ENCODE measurements around the gene SLC25A23.
"Not testable (repeated sequence)": the region's sequence is repeated elsewhere in the genome, so short reads cannot be mapped to it uniquely, and the experiment has no call there.

SLC25A23 gene

DNA sequence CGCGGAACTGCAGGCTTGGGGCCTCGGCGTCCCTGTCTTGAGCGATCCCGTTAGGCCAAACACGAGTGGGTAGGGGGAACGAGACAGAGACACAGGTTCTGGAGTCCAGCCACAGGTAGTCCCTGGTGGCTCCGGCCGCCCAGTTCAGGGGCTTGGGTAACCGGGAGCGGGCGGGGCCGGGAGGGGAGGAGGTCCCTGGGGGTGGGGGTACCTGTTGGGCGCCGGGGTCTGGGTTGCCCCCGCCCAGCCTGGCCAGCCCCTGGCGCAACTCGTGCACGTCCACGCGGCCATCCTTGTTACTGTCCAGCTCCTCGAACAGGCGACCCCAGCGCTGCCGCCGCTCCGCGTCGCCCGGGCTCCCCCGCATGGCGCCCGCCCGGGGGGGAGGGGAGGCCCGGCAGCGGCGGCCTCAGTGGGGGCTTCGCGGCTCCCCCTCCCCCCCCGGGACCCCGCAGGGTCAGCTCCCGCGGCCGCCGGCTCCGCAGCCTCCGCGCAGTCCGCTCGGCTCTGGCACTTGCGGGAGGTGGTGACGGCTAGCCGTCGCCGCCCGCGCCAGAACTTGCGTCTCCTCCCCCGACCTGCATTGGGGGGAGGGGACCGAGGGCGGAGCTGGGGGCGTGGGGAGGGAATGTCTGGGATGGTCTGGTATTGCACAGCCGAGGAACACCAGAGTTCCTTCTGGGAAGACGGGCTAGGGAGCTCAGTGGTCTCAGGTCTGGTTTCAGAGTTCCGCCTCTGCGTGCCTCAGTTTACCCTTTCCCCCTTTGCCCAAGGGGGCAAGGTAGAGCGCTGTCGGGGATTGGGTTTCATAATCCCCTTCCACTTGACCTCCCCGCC lies at the start of gene SLC25A23:
Gene SLC25A23 (minus strand): TSS at position 531 of the 837 bp plus-strand sequence. CDS start 164 bp downstream, at position 367.
- DNase-seq, result peak; percentile 55

DNA sequence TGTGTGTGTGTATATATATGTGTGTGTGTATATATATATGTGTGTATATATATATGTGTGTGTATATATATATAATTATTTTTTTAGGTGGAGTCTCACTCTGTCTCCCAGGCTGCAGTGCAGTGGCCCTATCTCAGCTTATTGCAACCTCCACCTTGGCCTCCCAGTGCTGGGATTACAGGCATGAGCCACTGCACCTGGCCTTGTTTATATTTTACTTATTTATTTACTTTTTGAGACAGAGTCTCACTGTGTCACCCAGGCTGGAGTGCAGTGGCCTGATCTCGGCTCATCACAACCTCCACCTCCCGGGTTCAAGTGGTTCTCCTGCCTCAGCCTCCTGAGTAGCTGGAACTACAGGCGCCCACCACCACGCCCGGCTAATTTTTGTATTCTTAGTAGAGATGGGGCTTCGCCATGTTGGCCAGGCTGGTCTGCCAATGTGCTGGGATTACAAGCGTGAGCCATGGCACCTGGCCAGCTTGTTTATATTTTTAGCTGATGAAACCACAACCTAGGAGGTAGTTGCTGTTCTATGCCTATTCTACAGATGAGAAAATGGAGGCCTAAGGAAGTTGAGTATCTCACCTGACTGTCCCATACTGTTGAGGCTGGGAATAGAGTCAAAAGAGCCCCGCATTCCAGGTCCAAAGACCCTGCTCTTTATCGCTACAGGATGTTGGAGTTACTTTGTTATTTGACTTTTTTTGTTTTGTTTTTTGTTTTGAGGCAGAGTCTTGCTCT lies 48.6 kb upstream of the SLC25A23 start:
- not testable (repeated sequence) for DNase-seq

DNA sequence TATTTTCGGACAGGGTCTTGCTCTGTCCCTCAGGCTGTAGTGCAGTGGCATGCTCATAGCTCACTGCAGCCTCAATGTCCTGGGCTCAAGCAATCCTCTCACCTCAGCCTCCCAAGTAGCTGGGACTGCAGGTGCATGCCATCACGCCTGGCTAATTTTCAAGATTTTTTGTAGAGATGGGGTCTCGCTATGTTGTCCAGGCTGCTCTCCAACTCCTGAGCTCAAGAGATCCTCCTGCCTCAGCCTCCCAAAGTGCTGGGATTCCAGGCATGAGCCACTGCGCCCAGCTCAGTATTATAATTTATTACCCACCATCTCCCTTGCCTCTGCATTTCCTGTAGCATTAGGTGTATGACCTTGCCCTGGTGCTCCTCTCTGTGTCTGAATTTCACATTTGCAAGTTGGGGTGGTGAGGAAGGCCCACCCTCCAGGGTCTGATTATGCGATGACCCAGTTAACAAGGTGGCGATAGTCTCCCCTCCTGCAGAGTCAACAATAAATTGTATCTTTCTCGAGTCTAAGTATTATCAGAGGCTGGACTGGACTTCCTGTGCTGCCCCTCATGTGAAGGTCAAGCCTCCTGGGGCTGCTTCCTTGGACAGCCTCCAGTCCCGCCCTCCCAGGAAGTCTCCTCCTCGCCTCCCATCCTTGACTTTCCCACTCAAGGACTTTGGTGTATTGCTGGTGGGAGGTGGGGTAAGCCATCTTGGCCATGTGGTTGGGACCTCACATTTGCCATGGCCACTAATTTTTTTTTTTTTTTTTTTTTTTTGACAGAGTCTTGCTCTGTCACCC lies 44.0 kb upstream of the SLC25A23 start:
- DNase-seq, result no peak

DNA sequence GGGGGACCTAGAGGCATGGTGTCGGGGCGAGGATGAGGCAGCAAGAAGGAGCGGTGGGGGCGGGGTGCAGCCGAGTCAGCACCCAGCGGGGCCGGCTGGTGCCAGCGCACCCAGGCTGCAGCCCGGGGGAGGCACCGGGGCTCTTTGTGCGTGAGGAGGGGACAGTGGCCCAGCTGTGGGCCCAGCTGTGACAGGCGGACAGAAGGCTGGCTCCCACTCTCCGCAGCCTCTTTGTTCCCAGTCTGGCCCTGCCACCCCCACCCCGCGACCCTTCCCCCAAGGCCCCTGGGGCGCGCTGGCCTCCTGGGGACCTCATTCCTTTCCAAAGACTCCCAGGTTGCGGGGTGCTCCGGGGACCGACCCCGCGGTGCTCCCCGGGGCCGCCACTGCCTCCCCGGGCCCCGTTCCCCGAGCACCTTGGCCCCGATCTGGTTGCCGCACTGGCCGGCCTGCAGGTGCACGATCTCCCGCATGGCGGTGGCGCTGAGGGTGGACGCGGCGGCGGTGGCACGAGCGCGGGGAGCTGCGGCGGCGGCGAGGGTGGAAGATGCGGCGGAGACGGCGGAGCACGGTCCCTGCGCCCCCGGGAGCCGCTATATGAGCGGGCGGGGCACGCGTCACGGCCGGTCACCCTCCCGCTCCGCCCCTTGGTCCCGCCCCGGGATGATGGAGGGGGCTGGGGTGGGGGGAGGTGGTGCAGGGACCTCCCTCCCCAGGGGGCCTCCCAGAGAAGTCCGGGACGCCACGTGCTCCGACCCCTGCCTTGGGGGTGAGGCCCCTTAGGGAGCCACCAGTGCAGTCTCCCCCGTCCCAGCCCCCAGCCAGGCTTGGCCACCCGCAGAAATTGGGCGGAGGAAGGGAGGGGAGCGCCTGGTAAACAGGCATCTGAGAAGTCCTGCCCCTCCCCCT lies 42.4 kb upstream of the SLC25A23 start, which contains the start of gene TUBB4A:
Gene TUBB4A (minus strand): TSS at position 570 of the 909 bp plus-strand sequence. CDS start 97 bp downstream, at position 473.
- DNase-seq, result no peak

DNA sequence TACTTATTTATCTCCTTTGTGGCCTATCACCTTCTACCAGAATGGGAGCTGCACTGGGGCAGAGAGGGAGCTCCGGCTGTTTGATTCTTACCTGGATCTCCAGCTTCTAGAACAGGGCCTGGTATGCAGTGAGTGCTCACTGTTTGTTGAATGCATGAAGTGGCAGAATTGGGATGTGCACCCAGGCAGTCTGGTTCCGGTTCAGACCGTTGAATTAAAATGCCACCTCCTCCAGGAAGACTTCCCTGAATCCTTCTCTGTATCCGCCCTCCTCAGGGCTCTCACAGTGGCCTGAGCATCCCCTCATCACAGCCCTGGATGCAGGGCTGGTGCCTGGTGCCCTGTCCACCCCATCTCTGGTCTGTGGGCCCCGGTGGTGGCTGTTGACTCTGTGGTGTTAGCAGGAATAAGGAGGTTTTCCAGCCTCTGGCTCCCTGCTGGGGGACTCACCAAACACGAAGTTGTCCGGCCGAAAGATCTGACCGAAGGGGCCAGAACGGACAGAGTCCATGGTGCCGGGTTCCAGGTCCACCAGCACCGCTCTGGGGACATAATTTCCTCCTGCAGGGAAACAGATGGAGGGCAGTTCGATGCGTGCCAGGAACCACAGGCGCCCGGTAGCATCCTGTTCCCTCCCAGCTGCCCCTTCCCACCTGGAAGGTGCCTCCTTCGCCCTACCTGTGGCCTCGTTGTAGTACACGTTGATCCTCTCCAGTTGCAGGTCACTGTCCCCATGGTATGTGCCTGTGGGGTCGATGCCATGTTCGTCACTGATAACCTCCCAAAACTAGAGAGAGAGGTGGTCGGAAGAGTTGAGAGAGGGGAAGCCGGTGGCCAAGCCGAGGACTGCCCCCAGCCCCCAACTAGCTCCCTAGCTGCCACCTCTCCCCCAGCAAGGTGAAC lies 41.5 kb upstream of the SLC25A23 start:
- DNase-seq, result no peak

DNA sequence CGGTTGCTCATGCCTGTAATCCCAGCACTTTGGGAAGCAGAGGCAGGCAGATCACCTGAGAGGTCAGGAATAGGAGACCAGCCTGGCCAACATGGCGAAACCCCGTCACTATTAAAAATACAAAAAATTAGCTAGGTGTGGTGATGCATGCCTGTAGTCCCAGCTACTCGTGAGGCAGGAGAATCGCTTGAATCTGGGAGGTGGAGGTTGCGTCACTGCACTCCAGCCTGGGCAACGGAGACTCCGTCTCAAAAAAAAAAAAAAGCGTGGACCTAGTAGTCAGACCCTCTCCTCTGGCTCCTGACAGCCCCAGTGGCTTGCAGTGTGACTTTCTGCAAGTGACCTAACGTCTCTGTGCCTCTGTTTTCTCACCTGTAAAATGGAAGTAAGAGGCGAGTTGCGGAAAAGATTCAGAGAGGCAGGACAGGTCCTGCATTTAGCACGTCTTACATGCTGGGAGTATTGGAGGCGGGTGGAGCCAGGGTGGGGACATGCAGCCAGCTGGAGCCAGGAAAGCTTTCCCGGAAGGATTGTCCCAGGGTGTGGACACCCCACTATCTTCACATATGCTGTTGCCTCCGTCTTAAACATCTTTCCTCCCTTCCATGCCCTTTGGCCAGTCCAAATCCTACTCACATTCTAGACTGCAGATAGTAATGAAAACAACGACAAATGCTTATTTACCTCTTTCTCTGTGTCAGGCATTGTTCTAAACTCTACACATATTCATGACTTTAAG lies 39.6 kb upstream of the SLC25A23 start:
- DNase-seq, result no peak

DNA sequence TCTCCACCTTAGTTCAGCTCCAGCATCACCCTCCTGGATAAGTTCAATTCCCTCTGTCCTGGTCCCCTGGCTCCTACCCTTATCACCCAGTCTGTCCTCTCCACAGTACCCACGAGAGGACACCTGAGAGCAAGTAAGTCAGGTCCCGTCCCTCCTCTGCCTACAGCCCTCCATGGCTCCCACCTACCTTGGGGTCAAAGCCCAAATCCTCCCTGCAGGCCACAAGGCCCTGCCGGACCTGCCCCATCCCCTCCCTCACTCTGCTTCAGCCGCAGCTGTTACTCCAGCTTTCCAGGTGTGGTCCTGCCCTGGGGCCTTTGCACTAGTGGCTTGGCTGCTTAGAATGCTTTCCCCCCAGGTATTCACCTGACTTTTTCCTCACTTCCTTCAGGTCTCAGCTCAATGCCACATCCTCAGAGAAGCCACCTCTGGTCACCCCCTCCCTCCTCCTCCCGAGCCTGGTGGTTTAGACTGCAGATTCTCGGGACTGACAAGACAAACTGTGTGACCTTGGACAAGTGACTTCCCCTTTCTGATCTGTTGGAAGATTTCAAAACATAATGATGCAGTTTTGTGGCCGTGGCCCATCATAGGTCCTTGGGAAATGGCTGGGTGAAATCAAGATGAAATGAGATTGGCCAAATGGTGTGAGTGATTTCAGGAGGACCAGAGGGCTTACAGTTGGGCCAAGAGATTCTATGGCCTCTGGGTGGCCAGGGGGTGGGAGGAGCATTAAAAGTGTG lies 38.9 kb upstream of the SLC25A23 start:
- no peak for DNase-seq

DNA sequence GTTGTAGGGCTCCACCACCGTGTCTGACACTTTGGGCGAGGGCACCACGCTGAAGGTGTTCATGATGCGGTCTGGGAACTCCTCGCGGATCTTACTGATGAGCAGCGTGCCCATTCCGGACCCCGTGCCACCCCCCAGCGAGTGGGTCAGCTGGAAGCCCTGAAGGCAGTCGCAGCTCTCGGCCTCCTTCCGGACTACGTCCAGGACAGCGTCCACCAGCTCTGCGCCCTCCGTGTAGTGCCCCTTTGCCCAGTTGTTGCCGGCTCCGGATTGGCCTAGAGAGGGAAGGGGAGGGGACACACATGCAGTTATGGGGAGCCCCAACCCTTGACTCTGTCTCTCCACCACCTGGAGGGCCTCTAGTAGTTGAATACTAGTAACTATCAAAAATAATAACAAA lies 36.4 kb upstream of the SLC25A23 start:
- no peak for DNase-seq

DNA sequence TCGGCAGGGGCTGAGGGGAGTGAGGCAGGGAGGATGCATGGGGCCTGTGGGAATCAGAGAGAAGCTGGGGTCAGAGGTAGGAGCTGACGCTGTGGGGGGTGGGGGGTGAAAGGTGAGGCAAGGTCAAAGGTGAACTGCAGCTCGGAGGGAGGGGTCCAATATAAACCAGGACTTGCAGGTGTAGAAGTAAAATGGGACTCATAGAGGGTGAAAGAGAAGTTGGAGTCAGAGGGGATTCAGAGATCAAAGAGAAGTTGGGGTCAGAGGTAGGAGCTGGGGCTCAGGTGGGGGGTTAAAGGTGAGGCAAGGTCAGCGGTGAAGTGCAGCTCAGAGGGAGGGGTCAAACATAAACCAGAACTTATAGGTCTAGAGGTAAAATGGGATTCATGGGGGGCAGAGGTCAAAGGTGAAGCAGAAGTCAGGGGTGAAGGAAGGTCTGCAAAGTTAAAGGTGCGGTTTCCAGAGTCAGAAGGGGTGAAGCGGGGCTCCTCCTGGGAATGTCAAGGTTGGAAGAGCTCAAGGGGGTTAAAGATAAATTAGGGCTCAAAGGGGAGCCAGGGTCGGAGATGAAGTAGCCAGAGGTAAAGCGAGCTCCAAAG lies 34.9 kb upstream of the SLC25A23 start:
- DNase-seq, result no peak

DNA sequence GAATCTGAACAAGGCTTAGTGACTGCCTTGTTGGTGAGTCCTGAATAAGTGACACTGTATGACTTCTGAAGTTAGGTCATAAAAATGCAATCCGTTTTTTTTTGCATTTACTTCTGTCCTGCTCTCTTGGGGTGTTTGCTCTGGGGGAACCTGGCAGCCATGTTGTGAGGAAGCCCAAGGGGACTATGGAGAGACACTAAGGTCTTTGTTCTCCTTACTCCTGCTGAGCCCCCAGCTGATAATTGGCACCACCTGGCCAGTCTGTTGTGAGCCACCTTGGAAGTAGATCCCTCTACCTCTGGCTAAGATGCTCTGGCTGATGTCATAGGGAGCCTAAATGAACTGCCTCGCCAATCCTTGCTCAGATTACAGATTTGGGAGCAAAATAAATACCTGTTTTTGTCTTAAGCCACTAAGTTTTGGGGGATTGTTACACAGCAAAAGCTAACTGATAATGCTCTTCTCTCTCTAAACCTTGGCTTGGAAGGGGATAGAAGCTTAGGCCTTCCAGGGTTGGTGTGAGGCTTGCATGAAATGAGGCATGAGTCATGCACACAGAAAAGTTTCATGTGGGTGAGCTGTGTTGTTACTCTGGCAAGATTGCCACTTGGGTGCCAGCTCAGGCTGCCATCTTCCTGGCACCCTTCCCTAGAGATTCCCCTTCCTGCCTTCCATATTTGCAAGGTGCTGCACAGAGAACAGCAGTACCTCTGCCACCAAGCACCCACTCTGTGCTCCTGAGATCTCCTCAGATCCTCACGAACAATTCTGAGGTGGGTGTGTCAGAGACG lies 32.4 kb upstream of the SLC25A23 start:
- no peak for DNase-seq

DNA sequence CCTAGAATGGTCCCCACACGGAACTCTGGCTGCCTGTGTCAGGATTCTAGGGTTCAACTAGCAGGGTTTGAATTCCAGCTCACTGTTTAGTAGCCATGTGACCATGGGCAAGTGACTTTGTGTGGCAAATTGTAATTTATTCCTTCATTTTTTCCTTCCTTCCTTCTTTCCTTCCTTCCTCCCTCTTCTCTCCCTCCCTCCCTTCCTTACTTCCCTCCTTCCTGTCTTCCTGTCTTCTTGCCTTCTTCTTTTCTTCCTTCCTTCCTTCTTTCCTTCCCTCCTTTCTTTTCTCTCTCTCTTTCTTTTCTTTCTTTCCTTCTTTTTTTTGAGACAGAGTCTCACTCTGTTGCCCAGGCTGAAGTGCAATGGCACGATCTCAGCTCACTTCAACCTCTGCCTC lies 30.5 kb upstream of the SLC25A23 start:
- DNase-seq, result no peak

DNA sequence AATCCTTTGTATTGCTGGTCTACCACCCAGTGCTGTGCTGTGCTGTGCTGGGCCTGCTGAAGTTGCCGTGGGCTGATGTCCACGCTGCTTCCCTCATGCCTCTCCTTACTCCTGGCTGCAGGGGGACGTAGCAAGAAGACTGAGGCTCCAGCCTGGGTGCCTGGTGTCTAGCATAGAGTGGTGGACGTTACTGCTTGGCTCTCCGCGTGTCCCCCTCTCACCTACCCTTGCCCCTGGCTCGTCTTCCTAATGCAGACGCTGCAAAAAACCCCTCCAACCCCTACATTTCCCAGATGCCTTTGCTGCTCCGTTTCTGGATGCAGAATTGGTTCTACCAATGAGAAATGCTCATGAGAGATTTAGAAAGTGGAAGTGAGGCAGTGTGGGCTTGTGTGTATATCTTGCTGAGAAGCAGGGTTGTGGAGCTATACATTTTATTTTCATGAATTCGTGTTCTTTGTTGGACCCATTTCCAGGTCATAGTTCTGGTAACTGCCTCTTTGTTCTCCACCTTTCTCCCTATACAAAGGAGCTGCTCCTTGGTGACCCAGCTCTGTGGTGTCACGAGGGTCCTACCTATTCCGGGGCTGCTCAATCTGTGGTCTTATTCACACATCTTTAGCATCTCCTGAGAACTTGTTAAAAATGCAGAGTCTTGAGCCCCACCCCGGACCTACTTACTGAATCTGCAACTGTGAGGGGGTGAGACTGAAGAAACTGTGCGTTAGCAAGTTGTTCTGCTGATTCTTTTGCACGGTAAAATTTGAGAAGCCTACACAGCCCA lies 29.9 kb upstream of the SLC25A23 start:
- no peak for DNase-seq

DNA sequence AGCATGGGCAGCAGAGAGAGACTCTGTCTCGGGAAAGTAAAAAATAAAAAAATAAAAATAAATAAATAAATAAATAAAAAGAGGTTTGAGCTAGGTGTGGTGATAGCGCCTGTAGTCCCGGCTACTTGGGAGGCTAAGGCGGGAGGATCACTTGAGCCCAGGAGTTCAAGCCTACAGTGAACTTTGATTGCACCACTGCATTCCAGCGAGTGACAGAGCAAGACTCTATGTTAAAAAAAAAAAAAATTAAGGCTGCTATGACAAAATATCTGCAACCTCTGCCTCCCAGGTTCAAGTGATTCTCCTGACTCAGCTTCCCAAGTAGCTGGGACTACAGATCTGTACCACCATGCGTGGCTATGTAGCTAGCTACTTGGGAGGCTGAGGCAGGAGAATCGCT lies 25.2 kb upstream of the SLC25A23 start:
- no peak for DNase-seq

DNA sequence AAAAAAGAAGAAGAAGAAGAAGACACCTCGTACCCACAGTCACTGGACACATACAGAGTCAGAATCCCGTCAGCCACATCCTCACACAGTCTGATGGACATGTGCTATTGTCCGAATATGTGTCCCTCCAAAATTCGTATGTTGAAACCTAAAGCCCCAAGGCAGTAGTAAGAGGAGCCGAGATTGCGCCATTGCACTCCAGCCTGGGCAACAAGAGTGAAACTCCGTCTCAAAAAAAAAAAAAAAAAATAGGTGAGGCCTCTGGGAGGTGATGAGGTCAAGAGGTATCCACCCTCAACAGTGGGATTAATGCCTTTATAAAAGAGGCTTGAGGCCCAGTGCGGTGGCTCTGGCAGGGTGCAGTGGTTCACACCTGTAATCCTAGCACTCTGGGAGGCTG lies 24.6 kb upstream of the SLC25A23 start:
- no peak for DNase-seq

DNA sequence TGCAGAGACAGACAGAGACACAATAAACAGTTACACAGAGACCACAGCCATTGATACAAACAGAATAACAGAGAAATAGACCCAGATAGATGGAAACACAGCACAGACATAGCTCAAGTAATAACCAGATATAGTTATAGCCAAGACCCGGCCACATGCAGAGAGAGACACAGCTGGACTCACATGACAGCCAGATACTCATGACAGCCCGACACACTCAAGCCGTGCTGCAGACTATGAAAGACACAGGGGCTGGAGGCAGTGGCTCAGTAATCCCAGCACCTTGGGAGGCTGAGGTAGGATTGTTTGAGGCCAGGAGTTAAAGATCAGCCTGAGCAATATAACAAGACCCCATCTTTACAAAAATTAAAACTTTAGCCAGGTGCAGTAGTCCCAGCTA lies 23.6 kb upstream of the SLC25A23 start:
- DNase-seq, result no peak

DNA sequence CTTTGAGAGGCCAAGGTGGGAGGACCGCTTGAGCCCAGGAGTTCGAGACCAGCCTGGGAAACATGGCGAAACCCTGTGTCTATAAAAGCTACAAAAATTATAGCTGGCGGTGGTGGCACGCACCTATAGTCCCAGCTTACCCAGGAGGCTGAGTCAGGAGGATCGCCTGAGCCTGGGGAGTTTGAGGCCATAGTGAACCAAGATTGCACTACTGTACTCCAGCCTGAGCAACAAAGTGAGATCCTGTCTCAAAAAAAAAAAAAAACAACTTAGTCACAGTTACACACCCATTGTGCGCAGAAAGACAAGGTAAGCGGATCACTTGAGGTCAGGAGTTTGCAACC lies 22.7 kb upstream of the SLC25A23 start:
- no peak for DNase-seq

DNA sequence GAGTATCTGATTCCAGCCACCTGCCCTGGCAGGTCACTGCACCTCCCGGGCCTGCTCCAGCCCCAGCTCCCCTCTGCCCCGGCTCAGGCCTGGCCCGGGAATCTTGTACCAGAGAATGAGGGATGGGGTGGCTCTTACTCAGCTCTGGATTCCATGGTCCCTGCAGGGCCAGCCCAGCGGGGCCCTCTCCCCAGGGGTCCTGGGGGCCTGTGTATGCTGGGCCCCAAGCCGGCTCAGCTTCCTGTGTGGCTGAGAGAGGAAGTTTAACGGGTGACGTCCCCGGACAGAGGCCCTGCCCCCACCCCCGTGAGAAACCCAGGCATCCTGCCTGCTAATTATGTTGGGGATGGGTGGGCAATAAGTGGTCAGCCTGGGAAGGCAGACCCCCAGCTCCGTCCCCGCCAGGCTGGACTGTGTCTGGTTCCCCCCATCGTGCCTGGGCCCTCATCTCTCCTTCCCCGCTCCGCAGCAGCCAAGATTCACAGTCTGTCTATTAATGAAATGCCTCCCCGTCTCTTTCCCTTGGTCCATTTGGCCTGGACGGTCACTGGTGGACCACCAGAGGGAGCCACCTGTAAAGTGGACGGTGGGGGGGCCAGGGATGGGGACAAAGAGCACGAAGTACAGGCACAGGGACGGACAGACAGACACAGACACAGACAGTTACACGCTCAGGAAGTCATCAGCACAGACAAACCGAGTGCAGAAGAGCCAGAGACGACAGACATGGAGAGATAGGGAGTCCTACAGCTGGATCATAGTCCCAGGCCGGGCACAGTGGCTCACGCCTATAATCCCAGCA lies 22.1 kb upstream of the SLC25A23 start, which contains the start of gene DENND1C:
Gene DENND1C (minus strand): TSS at position 247 of the 802 bp plus-strand sequence. CDS start 92 bp downstream, at position 155.
- DNase-seq, result no peak

Measured in NCI-H2227 treated with DMSO at 0.1 percent for 48 hours (cell line).